Erythroblast (primary cell): Measurements from ENCODE around the gene SRPK3.

Experiments
- GATA1 ChIP-seq: IDR thresholded peaks from 2 replicates; pipeline ENCODE4 v1.6.1; 2011; ENCODE audit warnings: low read depth, mild to moderate bottlenecking, control low read depth, low read length, moderate library complexity
- POLR2A ChIP-seq: IDR thresholded peaks from 2 replicates; pipeline ENCODE4 v1.6.1; 2011; ENCODE audit warnings: mild to moderate bottlenecking, low read length

DNA sequence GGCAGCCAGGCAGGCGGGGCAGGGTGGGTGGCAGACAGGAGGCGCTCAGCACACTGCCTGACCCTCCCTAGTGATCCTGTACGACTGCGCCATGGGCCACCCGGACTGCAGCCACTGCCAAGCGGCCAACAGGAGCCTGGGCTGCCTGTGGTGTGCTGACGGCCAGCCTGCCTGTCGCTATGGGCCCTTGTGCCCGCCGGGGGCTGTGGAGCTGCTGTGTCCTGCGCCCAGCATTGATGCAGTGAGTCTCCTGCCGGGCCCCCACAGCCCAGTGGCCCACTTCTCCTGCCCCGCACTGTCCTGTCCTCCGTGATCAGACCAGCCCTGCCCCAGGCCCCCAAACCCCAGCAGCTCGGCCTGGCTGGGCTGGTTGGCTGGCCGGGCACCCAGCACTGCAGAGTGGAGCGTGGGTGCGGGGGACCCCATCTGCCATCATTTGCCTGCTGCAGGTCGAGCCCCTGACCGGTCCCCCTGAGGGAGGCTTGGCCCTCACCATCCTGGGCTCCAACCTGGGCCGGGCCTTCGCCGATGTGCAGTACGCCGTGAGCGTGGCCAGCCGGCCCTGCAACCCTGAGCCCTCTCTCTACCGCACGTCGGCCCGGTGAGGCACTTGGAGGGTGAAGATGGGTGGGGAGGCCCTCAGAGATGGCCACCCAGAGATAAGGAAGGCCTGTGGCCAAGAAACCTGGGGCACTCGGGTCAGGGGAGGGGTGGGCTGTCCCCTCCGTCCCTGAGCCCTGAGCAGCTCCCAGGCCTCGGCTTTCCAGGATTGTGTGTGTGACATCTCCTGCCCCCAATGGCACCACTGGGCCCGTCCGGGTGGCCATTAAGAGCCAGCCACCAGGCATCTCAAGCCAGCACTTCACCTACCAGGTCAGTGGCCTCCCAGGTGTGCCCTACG lies 9.2 kb upstream of the SRPK3 start:
- no peak for TF ChIP-seq POLR2A
- TF ChIP-seq GATA1: no peak
